Aorta (tissue), 5 donors: ENCODE results near the gene PTPN1. TPM values are rescaled to one million over a fixed set of nuclear protein-coding genes. Genes with fewer than 3 reads are reported as not detected.
"Not testable (repeated sequence)": the region's sequence is repeated elsewhere in the genome, so short reads cannot be mapped to it uniquely, and the experiment has no call there.

Experiments
- ATAC-seq: fragments of 200-7000 bp; cut with Tn5 transposase; one replicate; pipeline ENCODE4 v1.9.1; 2022; ENCODE audit warnings: moderate library complexity; ENCODE audit not compliant: low FRiP score
- DNase-seq, 2 donors: peaks; one replicate each; pipeline ENCODE4 v3.0.0-alpha.2; 2020
- H3K27ac ChIP-seq, 2 donors: one replicate each; pipeline ENCODE4 v1.5.1; 2013; ENCODE audit warnings: low read length in 2 of 2, mild to moderate bottlenecking in 2 of 2, moderate library complexity in 2 of 2, control low read depth in 1 of 2, inconsistent platforms in 1 of 2, low read depth in 1 of 2
- H3K27me3 ChIP-seq, 2 donors: one replicate each; pipeline ENCODE4 v1.6.1; 2013; ENCODE audit warnings: control low read depth in 1 of 2, low read length in 1 of 2, mild to moderate bottlenecking in 1 of 2, moderate library complexity in 1 of 2; ENCODE audit not compliant: insufficient read depth in 2 of 2, control insufficient read depth in 1 of 2
- H3K36me3 ChIP-seq, 2 donors: one replicate each; pipeline ENCODE4 v1.6.1; 2013; ENCODE audit warnings: control low read depth in 1 of 2, low read length in 1 of 2, mild to moderate bottlenecking in 1 of 2; ENCODE audit not compliant: insufficient read depth in 2 of 2, control insufficient read depth in 1 of 2
- H3K4me1 ChIP-seq, 2 donors: one replicate each; pipeline ENCODE4 v1.6.1; 2013; ENCODE audit warnings: low read length in 2 of 2, control low read depth in 1 of 2, mild to moderate bottlenecking in 1 of 2, moderate library complexity in 1 of 2; ENCODE audit not compliant: insufficient read depth in 2 of 2, control insufficient read depth in 1 of 2
- H3K4me3 ChIP-seq, 2 donors: one replicate each; pipeline ENCODE4 v1.5.1; 2013; ENCODE audit warnings: low read length in 2 of 2, control low read depth in 1 of 2, mild to moderate bottlenecking in 1 of 2
- H3K9me3 ChIP-seq: one replicate; pipeline ENCODE4 v1.6.1; 2013; ENCODE audit warnings: mild to moderate bottlenecking, low read length; ENCODE audit not compliant: control insufficient read depth
- WGBS, 2 donors: extraction: QIAGEN DNeasy Blood & Tissue Kit; methylation state at CpG; one replicate each; pipeline ENCODE4 v1.1.7; 2013; 5-methylcytosine and 5-hydroxymethylcytosine counted together
- intact Hi-C, 2 donors: fragments of 100-400 bp; cut with DNase I; formaldehyde crosslinking; loops; one replicate each; pipeline versions ENCODE4 v1.14.2 to v1.15.0; 2022
- polyA plus RNA-seq, 2 donors: library from polyadenylated mRNA; stranded (reverse); fragments of 200-250 nt; gene quantifications; one replicate each; pipeline ENCODE4 v1.2.3, GENCODE V29; 2013
- total RNA-seq, 2 donors: library from RNA; stranded (reverse); fragmentation: NEBNext Ultra II Directional; extraction: Animal tissue kit (Norgen Biotek cat#: 25700); gene quantifications; one replicate each; pipeline ENCODE4 v1.2.1, GENCODE V29; 2021
- donor health status: healthy with polysubstance abuse.
- donor health status: Bipolar disorder and iron deficiency.
- donor health status: DM: no; HTN: no; CAD: no.
- donor health status: DM: no; HTN: no; CAD: no.
- donor health status: DM: yes; HTN: yes; CAD: no.

The PTPN1 gene
- total and polyA plus RNA-seq, 4 donors = 17.7 to 51.6 (median 25.5) TPM

GRCh38 chr20:50468378-50468798 is 41.8 kb upstream of the PTPN1 start:
- intact Hi-C loops = no loop called here
- H3K27ac ChIP-seq = no peak overlapping the region
- DNase-seq = no peak
- 49 to 56% methylated on average over 2 of the region's 2 CpGs for WGBS, 2 donors
- H3K27me3 ChIP-seq = no peaks in the 10 kb centered on the region
- H3K4me1 ChIP-seq = no peaks in the 10 kb centered on the region
- no peak overlapping the region for H3K4me3 ChIP-seq
- no peaks in the 10 kb centered on the region for H3K36me3 ChIP-seq
- H3K9me3 ChIP-seq = no peaks in the 10 kb centered on the region
- no peak for ATAC-seq

- Histone ChIP-seq H3K4me3 (no peak overlapping the region), H3K36me3 (no peaks in the 10 kb centered on the region), H3K27ac (no peak overlapping the region), H3K27me3 (no peaks in the 10 kb centered on the region), H3K9me3 (no peaks in the 10 kb centered on the region), H3K4me1 (no peaks in the 10 kb centered on the region)
- intact Hi-C loops = no loop called here
- ATAC-seq (no peak), DNase-seq (no peak)
- 91 to 94% methylated on average over 4 of the region's 4 CpGs for WGBS, 2 donors
Observed at GRCh38 chr20:50469176-50469723, 40.9 kb upstream of the PTPN1 start.

- 94 to 97% methylated on average over 2 of the region's 2 CpGs for WGBS, 2 donors
- H3K4me3 ChIP-seq = no peak overlapping the region
- intact Hi-C loops = no loop called here
- DNase-seq (no peak), ATAC-seq (no peak)
- H3K36me3 ChIP-seq = no peaks in the 10 kb centered on the region
- H3K27me3 ChIP-seq = no peaks in the 10 kb centered on the region
- H3K4me1 ChIP-seq = no peaks in the 10 kb centered on the region
- H3K27ac ChIP-seq = no peak overlapping the region
- no peaks in the 10 kb centered on the region for H3K9me3 ChIP-seq
Observed at GRCh38 chr20:50469796-50470195, 40.4 kb upstream of the PTPN1 start.

- H3K4me1 ChIP-seq = no peaks in the 10 kb centered on the region
- intact Hi-C loops = no loop called here
- DNase-seq = no peak
Observed at GRCh38 chr20:50470264-50470858, 39.8 kb upstream of the PTPN1 start.

GRCh38 chr20:50471231-50471630 is 39.0 kb upstream of the PTPN1 start:
- H3K4me1 ChIP-seq = no peaks in the 10 kb centered on the region

More at GRCh38 chr20:50470264-50470858, 39.8 kb upstream of the PTPN1 start:
- H3K36me3 ChIP-seq = no peaks in the 10 kb centered on the region
- ATAC-seq = no peak
- 71 to 75% methylated on average over 4 of the region's 4 CpGs for WGBS, 2 donors
- H3K27ac ChIP-seq = no peak overlapping the region
- H3K27me3 ChIP-seq = no peaks in the 10 kb centered on the region
- no peak overlapping the region for H3K4me3 ChIP-seq
- H3K9me3 ChIP-seq = no peaks in the 10 kb centered on the region

GRCh38 chr20:50472693-50473664 is 37.2 kb upstream of the PTPN1 start:
- DNase-seq (peak in 1 of 2 donors; percentile 56), ATAC-seq (no peak)
- intact Hi-C loops = no loop called here
- no peaks in the 10 kb centered on the region for H3K4me1 ChIP-seq
- no peaks in the 10 kb centered on the region for H3K9me3 ChIP-seq
- H3K27ac ChIP-seq = no peak overlapping the region
- H3K36me3 ChIP-seq = no peaks in the 10 kb centered on the region
- no peak overlapping the region for H3K4me3 ChIP-seq
- 84 to 85% methylated on average over 12 of the region's 12 CpGs for WGBS, 2 donors
- H3K27me3 ChIP-seq = no peaks in the 10 kb centered on the region

More at GRCh38 chr20:50471231-50471630, 39.0 kb upstream of the PTPN1 start:
- Histone ChIP-seq H3K27me3 (no peaks in the 10 kb centered on the region), H3K27ac (no peak overlapping the region), H3K9me3 (no peaks in the 10 kb centered on the region), H3K36me3 (no peaks in the 10 kb centered on the region), H3K4me3 (no peak overlapping the region)
- intact Hi-C loops = no loop called here
- no peak for ATAC-seq
- WGBS, 2 donors = 55 to 58% methylated on average over 1 of the region's 1 CpG
- no peak for DNase-seq

- WGBS, 2 donors = 94 to 98% methylated on average over 5 of the region's 5 CpGs
- H3K27ac ChIP-seq, H3K9me3 ChIP-seq, DNase-seq, ATAC-seq, H3K4me3 ChIP-seq, H3K36me3 ChIP-seq, intact Hi-C loops, H3K4me1 ChIP-seq, H3K27me3 ChIP-seq: not testable (repeated sequence)
Observed at GRCh38 chr20:50474356-50474755, 35.8 kb upstream of the PTPN1 start.

- no peaks in the 10 kb centered on the region for H3K27me3 ChIP-seq
- DNase-seq = no peak
- no peaks in the 10 kb centered on the region for H3K36me3 ChIP-seq
- H3K27ac ChIP-seq = no peak overlapping the region
- WGBS, 2 donors = 81 to 86% methylated on average over 14 of the region's 14 CpGs
- H3K9me3 ChIP-seq = no peaks in the 10 kb centered on the region
- no peak overlapping the region for H3K4me3 ChIP-seq
- no peaks in the 10 kb centered on the region for H3K4me1 ChIP-seq
- peak; percentile 40 for ATAC-seq
- intact Hi-C loops = no loop called here
Observed at GRCh38 chr20:50475681-50476292, 34.4 kb upstream of the PTPN1 start.
